ENCODE results near the gene CCL14. TPM values are rescaled to one million over a fixed set of nuclear protein-coding genes. Genes with fewer than 3 reads are reported as not detected.

CCL14 gene
- total RNA-seq, 1 donor from 2014 or later: not detected

DNA sequence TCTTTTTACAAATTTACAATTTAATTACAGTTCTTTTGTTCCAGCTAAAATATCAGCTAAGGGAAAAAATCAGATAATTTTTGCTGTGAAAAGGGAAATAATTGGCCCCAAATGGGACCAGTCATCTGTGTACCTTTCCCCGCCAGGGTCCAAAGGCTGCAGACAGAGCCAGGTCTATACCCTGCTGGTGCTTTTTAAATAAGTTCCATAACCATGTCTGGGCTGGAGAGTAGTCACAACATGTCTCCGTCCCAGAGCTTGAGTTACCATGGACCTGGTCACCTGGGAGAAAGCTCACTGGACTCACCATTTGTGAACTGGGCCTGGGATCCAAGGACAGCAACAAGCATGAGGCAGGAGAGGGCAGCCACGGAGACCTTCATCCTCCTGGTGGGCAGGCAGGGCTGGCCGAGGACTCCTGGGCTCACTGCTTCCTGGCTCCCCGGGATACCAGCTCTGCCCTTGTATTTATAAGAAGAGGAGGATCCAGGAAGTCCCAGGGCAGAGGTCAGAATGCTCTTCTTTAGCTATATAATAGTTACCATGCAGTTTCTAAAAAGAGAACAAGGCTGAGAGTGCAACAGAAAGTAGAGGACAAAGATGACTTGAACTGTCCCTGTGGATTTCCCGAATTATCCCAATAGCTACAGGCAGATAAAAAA is 14.7 kb upstream of the CCL14 start, which contains the start of gene CCL15:
CCL15 (minus strand) TSS at position 444 of the 662 bp plus-strand sequence; CDS start at position 383, 61 bp downstream.
- FAIRE-seq (no peak), DNase-seq (ENCODE audit: low read depth) (no peak)
- H3K9me3 ChIP-seq (ENCODE audit: insufficient read depth, low read depth, low read length): no peaks in the 10 kb centered on the region
- no peaks in the 10 kb centered on the region for H3K36me3 Mint-ChIP-seq (ENCODE audit: low read depth, unreplicated experiment)
- H4K20me1 ChIP-seq (ENCODE audit: insufficient read depth, low read length): no peaks in the 10 kb centered on the region
- H3K79me2 ChIP-seq (ENCODE audit: insufficient read depth, low read length): no peaks in the 10 kb centered on the region
- no peak within 1 kb of the TSS for H2AFZ ChIP-seq (ENCODE audit: low read depth, low read length)
- no peaks in the 10 kb centered on the region for H3K36me3 ChIP-seq (ENCODE audit: insufficient read depth, low read length)
- no peak within 1 kb of the TSS for H3K4me3 ChIP-seq (ENCODE audit: insufficient read depth, low read depth, low read length)
- no peaks in the 10 kb centered on the region for H3K4me1 Mint-ChIP-seq (ENCODE audit: low read depth, unreplicated experiment)
- no peak for TF ChIP-seq EZH2 (IDR thresholded peaks at IDR 0.05; ENCODE audit: insufficient read depth, low read length)
- TF ChIP-seq, protein P1, sequence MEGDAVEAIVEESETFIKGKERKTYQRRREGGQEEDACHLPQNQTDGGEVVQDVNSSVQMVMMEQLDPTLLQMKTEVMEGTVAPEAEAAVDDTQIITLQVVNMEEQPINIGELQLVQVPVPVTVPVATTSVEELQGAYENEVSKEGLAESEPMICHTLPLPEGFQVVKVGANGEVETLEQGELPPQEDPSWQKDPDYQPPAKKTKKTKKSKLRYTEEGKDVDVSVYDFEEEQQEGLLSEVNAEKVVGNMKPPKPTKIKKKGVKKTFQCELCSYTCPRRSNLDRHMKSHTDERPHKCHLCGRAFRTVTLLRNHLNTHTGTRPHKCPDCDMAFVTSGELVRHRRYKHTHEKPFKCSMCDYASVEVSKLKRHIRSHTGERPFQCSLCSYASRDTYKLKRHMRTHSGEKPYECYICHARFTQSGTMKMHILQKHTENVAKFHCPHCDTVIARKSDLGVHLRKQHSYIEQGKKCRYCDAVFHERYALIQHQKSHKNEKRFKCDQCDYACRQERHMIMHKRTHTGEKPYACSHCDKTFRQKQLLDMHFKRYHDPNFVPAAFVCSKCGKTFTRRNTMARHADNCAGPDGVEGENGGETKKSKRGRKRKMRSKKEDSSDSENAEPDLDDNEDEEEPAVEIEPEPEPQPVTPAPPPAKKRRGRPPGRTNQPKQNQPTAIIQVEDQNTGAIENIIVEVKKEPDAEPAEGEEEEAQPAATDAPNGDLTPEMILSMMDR (IDR thresholded peaks at IDR 0.05; ENCODE audit: insufficient read depth, low read depth, low read length): no peak
- H3K27me3 Mint-ChIP-seq (ENCODE audit: low read depth, unreplicated experiment): peaks cover 9% of the 10 kb centered on the region
- no peak within 1 kb of the TSS for H3K27ac Mint-ChIP-seq (ENCODE audit: unreplicated experiment)
- peaks cover 3% of the 10 kb centered on the region for H3K9me3 Mint-ChIP-seq (ENCODE audit: unreplicated experiment)
- no peaks in the 10 kb centered on the region for H3K4me1 ChIP-seq (ENCODE audit: insufficient read depth, low read length)
- H3K4me3 Mint-ChIP-seq (ENCODE audit: unreplicated experiment): no peak within 1 kb of the TSS
- H3K27me3 ChIP-seq (ENCODE audit: insufficient read depth, low read length): no peaks in the 10 kb centered on the region
- no peak within 1 kb of the TSS for H3K9ac ChIP-seq (ENCODE audit: low read length)
- H3K27ac ChIP-seq (ENCODE audit: low read depth, low read length): no peak within 1 kb of the TSS
- H3K4me2 ChIP-seq (ENCODE audit: low read length): no peak within 1 kb of the TSS

DNA sequence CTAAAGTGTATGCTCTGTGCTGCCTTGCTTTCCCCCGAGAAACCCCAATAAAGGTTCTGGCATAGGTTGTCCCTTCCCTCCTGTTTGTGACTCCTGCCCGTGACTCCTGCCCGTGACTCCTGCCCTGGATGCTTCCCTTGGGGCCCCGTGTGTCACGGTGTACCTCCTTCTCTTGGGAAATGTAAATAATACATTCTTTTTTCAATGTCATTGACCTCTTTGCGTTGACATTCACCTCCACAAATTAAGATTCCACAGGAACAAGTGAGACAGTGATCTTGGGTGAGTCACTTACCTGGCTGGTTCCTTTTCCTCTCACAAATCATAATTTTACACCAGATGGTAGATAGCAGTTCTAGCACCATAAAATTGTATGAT is 14.2 kb upstream of the CCL14 start:
- no peaks in the 10 kb centered on the region for H3K9me3 ChIP-seq (ENCODE audit: insufficient read depth, low read depth, low read length)
- DNase-seq (ENCODE audit: low read depth): no peak
- Mint-ChIP-seq H3K27me3 (ENCODE audit: low read depth, unreplicated experiment) (peaks cover 9% of the 10 kb centered on the region), H3K4me1 (ENCODE audit: low read depth, unreplicated experiment) (no peaks in the 10 kb centered on the region), H3K9me3 (ENCODE audit: unreplicated experiment) (peaks cover 3% of the 10 kb centered on the region), H3K4me3 (ENCODE audit: unreplicated experiment) (no peak overlapping the region), H3K27ac (ENCODE audit: unreplicated experiment) (no peak overlapping the region), H3K36me3 (ENCODE audit: low read depth, unreplicated experiment) (no peaks in the 10 kb centered on the region)
- no peak for TF ChIP-seq EZH2 (IDR thresholded peaks at IDR 0.05; ENCODE audit: insufficient read depth, low read length)
- TF ChIP-seq, protein P1 (IDR thresholded peaks at IDR 0.05; ENCODE audit: insufficient read depth, low read depth, low read length): no peak
- H4K20me1 ChIP-seq (ENCODE audit: insufficient read depth, low read length): no peaks in the 10 kb centered on the region
- no peak overlapping the region for H3K4me3 ChIP-seq (ENCODE audit: insufficient read depth, low read depth, low read length)
- H2AFZ ChIP-seq (ENCODE audit: low read depth, low read length): no peak overlapping the region
- no peak overlapping the region for H3K4me2 ChIP-seq (ENCODE audit: low read length)
- FAIRE-seq: no peak
- no peaks in the 10 kb centered on the region for H3K79me2 ChIP-seq (ENCODE audit: insufficient read depth, low read length)
- H3K4me1 ChIP-seq (ENCODE audit: insufficient read depth, low read length): no peaks in the 10 kb centered on the region
- no peaks in the 10 kb centered on the region for H3K27me3 ChIP-seq (ENCODE audit: insufficient read depth, low read length)
- H3K9ac ChIP-seq (ENCODE audit: low read length): no peak overlapping the region
- H3K27ac ChIP-seq (ENCODE audit: low read depth, low read length): no peak overlapping the region
- H3K36me3 ChIP-seq (ENCODE audit: insufficient read depth, low read length): no peaks in the 10 kb centered on the region

DNA sequence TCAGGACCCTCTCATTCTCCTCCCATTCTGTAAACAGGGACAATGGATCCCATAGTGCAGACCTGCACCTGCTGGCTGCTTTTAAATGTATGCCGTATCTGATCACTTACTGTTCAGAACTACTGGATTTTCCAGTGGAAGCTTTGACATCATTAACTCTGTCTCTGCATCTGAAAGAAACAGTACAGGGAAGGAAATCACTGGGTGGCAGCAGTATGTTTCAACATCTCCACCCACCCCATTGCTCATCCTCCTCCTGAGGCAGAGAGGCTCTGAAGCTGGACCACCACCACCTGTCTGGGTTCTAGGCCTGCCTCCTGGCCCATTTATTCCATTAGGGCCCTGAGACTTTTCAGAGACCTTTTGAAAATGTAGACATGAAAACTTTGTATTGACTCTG is 12.2 kb upstream of the CCL14 start:
- no peaks in the 10 kb centered on the region for H3K79me2 ChIP-seq (ENCODE audit: insufficient read depth, low read length)
- H3K9me3 ChIP-seq (ENCODE audit: insufficient read depth, low read depth, low read length): no peaks in the 10 kb centered on the region
- Mint-ChIP-seq H3K4me3 (ENCODE audit: unreplicated experiment) (no peak overlapping the region), H3K9me3 (ENCODE audit: unreplicated experiment) (peaks cover 7% of the 10 kb centered on the region), H3K27ac (ENCODE audit: unreplicated experiment) (no peak overlapping the region), H3K36me3 (ENCODE audit: low read depth, unreplicated experiment) (no peaks in the 10 kb centered on the region), H3K4me1 (ENCODE audit: low read depth, unreplicated experiment) (no peaks in the 10 kb centered on the region), H3K27me3 (ENCODE audit: low read depth, unreplicated experiment) (peaks cover 16% of the 10 kb centered on the region)
- no peak overlapping the region for H2AFZ ChIP-seq (ENCODE audit: low read depth, low read length)
- H3K4me2 ChIP-seq (ENCODE audit: low read length): no peak overlapping the region
- no peaks in the 10 kb centered on the region for H3K36me3 ChIP-seq (ENCODE audit: insufficient read depth, low read length)
- H3K4me1 ChIP-seq (ENCODE audit: insufficient read depth, low read length): no peaks in the 10 kb centered on the region
- no peaks in the 10 kb centered on the region for H4K20me1 ChIP-seq (ENCODE audit: insufficient read depth, low read length)
- H3K9ac ChIP-seq (ENCODE audit: low read length): no peak overlapping the region
- H3K27me3 ChIP-seq (ENCODE audit: insufficient read depth, low read length): no peaks in the 10 kb centered on the region
- TF ChIP-seq, protein P1 (IDR thresholded peaks at IDR 0.05; ENCODE audit: insufficient read depth, low read depth, low read length): no peak
- no peak for TF ChIP-seq EZH2 (IDR thresholded peaks at IDR 0.05; ENCODE audit: insufficient read depth, low read length)
- H3K4me3 ChIP-seq (ENCODE audit: insufficient read depth, low read depth, low read length): no peak overlapping the region
- FAIRE-seq: no peak
- H3K27ac ChIP-seq (ENCODE audit: low read depth, low read length): no peak overlapping the region
- no peak for DNase-seq (ENCODE audit: low read depth)

Data from astrocyte (in vitro differentiated cells and primary cell).